Central memory CD8-positive, alpha-beta T cell (primary cell): ENCODE data around the gene IL1RAPL1.
"Not testable (repeated sequence)": the region's sequence is repeated elsewhere in the genome, so short reads cannot be mapped to it uniquely, and the experiment has no call there.

Experiments
- ATAC-seq: fragments of 150-1000 bp; cut with Tn5 transposase; replicated peaks from 2 replicates; pipeline ENCODE4 v1.10.0; 2022; ENCODE audit warnings: mild to moderate bottlenecking, moderate FRiP score, moderate number of reproducible peaks; ENCODE audit not compliant: poor library complexity, severe bottlenecking; ENCODE audit errors: extremely low read depth
- DNase-seq, 2 donors: peaks; one replicate each; pipeline ENCODE4 v3.0.0; 2021; ENCODE audit warnings: low spot score in 2 of 2
- H3K27ac Mint-ChIP-seq: one replicate; pipeline ENCODE4 v1.8.0; 2022; ENCODE audit warnings: low read depth, mild to moderate bottlenecking, moderate library complexity, mixed read lengths
- H3K27me3 Mint-ChIP-seq: one replicate; pipeline ENCODE4 v1.8.0; 2022; ENCODE audit warnings: mixed read lengths
- H3K36me3 Mint-ChIP-seq: one replicate; pipeline ENCODE4 v1.8.0; 2022; ENCODE audit warnings: mild to moderate bottlenecking, moderate library complexity, mixed read lengths; ENCODE audit not compliant: insufficient read depth
- H3K4me1 Mint-ChIP-seq: one replicate; pipeline ENCODE4 v1.8.0; 2022; ENCODE audit warnings: mixed read lengths
- H3K4me3 Mint-ChIP-seq: one replicate; pipeline ENCODE4 v1.8.0; 2022; ENCODE audit warnings: mild to moderate bottlenecking, moderate library complexity, mixed read lengths
- H3K9me3 Mint-ChIP-seq: one replicate; pipeline ENCODE4 v1.8.0; 2022; ENCODE audit warnings: mixed read lengths

The IL1RAPL1 gene

GRCh38 chrX:29374765-29375164, 787.5 kb downstream of the IL1RAPL1 start:
- not testable (repeated sequence) for H3K27me3 Mint-ChIP-seq, H3K36me3 Mint-ChIP-seq, H3K27ac Mint-ChIP-seq, DNase-seq, ATAC-seq, H3K9me3 Mint-ChIP-seq, H3K4me1 Mint-ChIP-seq, H3K4me3 Mint-ChIP-seq

- Mint-ChIP-seq H3K27ac (no peak overlapping the region), H3K9me3 (no peaks in the 10 kb centered on the region), H3K36me3 (no peaks in the 10 kb centered on the region), H3K4me1 (no peaks in the 10 kb centered on the region), H3K27me3 (no peaks in the 10 kb centered on the region), H3K4me3 (no peak overlapping the region)
- DNase-seq (no peak), ATAC-seq (no peak)
Measured at GRCh38 chrX:29376584-29376983, 789.3 kb downstream of the IL1RAPL1 start.

GRCh38 chrX:29382811-29383210, 795.6 kb downstream of the IL1RAPL1 start:
- no peaks in the 10 kb centered on the region for H3K4me1 Mint-ChIP-seq
- H3K4me3 Mint-ChIP-seq = no peak overlapping the region
- H3K27me3 Mint-ChIP-seq = no peaks in the 10 kb centered on the region
- H3K9me3 Mint-ChIP-seq = peaks cover 5% of the 10 kb centered on the region
- DNase-seq = no peak
- H3K27ac Mint-ChIP-seq = no peak overlapping the region
- no peaks in the 10 kb centered on the region for H3K36me3 Mint-ChIP-seq
- ATAC-seq = no peak

- Mint-ChIP-seq H3K4me3 (no peak overlapping the region), H3K4me1 (no peaks in the 10 kb centered on the region), H3K27me3 (no peaks in the 10 kb centered on the region), H3K27ac (no peak overlapping the region), H3K36me3 (no peaks in the 10 kb centered on the region), H3K9me3 (peaks cover 5% of the 10 kb centered on the region)
- ATAC-seq = no peak
- no peak for DNase-seq
Measured at GRCh38 chrX:29388509-29388908, 801.3 kb downstream of the IL1RAPL1 start.

- Mint-ChIP-seq H3K36me3 (no peaks in the 10 kb centered on the region), H3K4me3 (no peak overlapping the region), H3K4me1 (no peaks in the 10 kb centered on the region), H3K27ac (no peak overlapping the region), H3K27me3 (no peaks in the 10 kb centered on the region), H3K9me3 (no peaks in the 10 kb centered on the region)
- DNase-seq (no peak), ATAC-seq (no peak)
Measured at GRCh38 chrX:29397506-29397905, 810.3 kb downstream of the IL1RAPL1 start.

- Mint-ChIP-seq H3K27me3 (no peaks in the 10 kb centered on the region), H3K4me3 (no peak overlapping the region), H3K27ac (no peak overlapping the region), H3K36me3 (no peaks in the 10 kb centered on the region), H3K9me3 (peaks cover 10% of the 10 kb centered on the region), H3K4me1 (no peaks in the 10 kb centered on the region)
- DNase-seq = no peak
- ATAC-seq = no peak
Measured at GRCh38 chrX:29407357-29407756, 820.1 kb downstream of the IL1RAPL1 start.

- Mint-ChIP-seq H3K9me3 (peaks cover 7% of the 10 kb centered on the region), H3K27me3 (no peaks in the 10 kb centered on the region), H3K4me3 (no peak overlapping the region), H3K27ac (no peak overlapping the region), H3K4me1 (no peaks in the 10 kb centered on the region), H3K36me3 (no peaks in the 10 kb centered on the region)
- DNase-seq (no peak), ATAC-seq (no peak)
Measured at GRCh38 chrX:29419774-29420553, 832.7 kb downstream of the IL1RAPL1 start.

- Mint-ChIP-seq H3K4me3 (no peak overlapping the region), H3K27me3 (no peaks in the 10 kb centered on the region), H3K27ac (no peak overlapping the region), H3K9me3 (peaks cover 10% of the 10 kb centered on the region), H3K4me1 (no peaks in the 10 kb centered on the region), H3K36me3 (peaks cover 2% of the 10 kb centered on the region)
- DNase-seq (no peak), ATAC-seq (no peak)
Measured at GRCh38 chrX:29422034-29422433, 834.8 kb downstream of the IL1RAPL1 start.

GRCh38 chrX:29431895-29432294, 844.6 kb downstream of the IL1RAPL1 start:
- Mint-ChIP-seq H3K9me3 (peaks cover 11% of the 10 kb centered on the region), H3K27ac (no peak overlapping the region), H3K4me1 (no peaks in the 10 kb centered on the region), H3K4me3 (no peak overlapping the region), H3K36me3 (no peaks in the 10 kb centered on the region), H3K27me3 (no peaks in the 10 kb centered on the region)
- no peak for DNase-seq
- no peak for ATAC-seq

GRCh38 chrX:29432534-29432933, 845.3 kb downstream of the IL1RAPL1 start:
- no peaks in the 10 kb centered on the region for H3K36me3 Mint-ChIP-seq

GRCh38 chrX:29434939-29435338, 847.7 kb downstream of the IL1RAPL1 start:
- no peak overlapping the region for H3K4me3 Mint-ChIP-seq
- no peak for DNase-seq
- no peak overlapping the region for H3K27ac Mint-ChIP-seq
- no peaks in the 10 kb centered on the region for H3K36me3 Mint-ChIP-seq
- no peak for ATAC-seq
- no peaks in the 10 kb centered on the region for H3K4me1 Mint-ChIP-seq
- no peaks in the 10 kb centered on the region for H3K27me3 Mint-ChIP-seq
- peaks cover 5% of the 10 kb centered on the region for H3K9me3 Mint-ChIP-seq

More at GRCh38 chrX:29432534-29432933, 845.3 kb downstream of the IL1RAPL1 start:
- ATAC-seq (no peak), DNase-seq (no peak)
- H3K27ac Mint-ChIP-seq = no peak overlapping the region
- H3K9me3 Mint-ChIP-seq = peaks cover 11% of the 10 kb centered on the region
- no peaks in the 10 kb centered on the region for H3K27me3 Mint-ChIP-seq
- no peaks in the 10 kb centered on the region for H3K4me1 Mint-ChIP-seq
- no peak overlapping the region for H3K4me3 Mint-ChIP-seq

- H3K4me3 Mint-ChIP-seq = no peak overlapping the region
- no peaks in the 10 kb centered on the region for H3K27me3 Mint-ChIP-seq
- ATAC-seq (no peak), DNase-seq (no peak)
- no peaks in the 10 kb centered on the region for H3K36me3 Mint-ChIP-seq
- H3K9me3 Mint-ChIP-seq = peaks cover 5% of the 10 kb centered on the region
- H3K4me1 Mint-ChIP-seq = no peaks in the 10 kb centered on the region
- H3K27ac Mint-ChIP-seq = no peak overlapping the region
Measured at GRCh38 chrX:29435396-29435795, 848.1 kb downstream of the IL1RAPL1 start.

GRCh38 chrX:29447867-29448266, 860.6 kb downstream of the IL1RAPL1 start:
- DNase-seq (no peak), ATAC-seq (no peak)
- H3K9me3 Mint-ChIP-seq = no peaks in the 10 kb centered on the region
- H3K36me3 Mint-ChIP-seq = no peaks in the 10 kb centered on the region
- H3K4me3 Mint-ChIP-seq = no peak overlapping the region
- H3K27me3 Mint-ChIP-seq = no peaks in the 10 kb centered on the region
- no peak overlapping the region for H3K27ac Mint-ChIP-seq
- no peaks in the 10 kb centered on the region for H3K4me1 Mint-ChIP-seq
